Small intestine (tissue), 7 donors: ENCODE results near the gene ALPL. TPM values are rescaled to one million over a fixed set of nuclear protein-coding genes. Genes with fewer than 3 reads are reported as not detected.

Experiments used
- DNase-seq, 2 donors: peaks; one replicate each; pipeline versions ENCODE4 v3.0.0 to v3.0.0-alpha.2; 2013
- FAIRE-seq: peaks from 2 replicates; lab custom pipeline; 2012; peaks lifted over from hg19 to GRCh38; lab: Jason Lieb, UNC
- H3K27ac ChIP-seq, 3 donors: one replicate each; pipeline ENCODE4 v1.5.1; 2013; ENCODE audit warnings: low read length in 2 of 3, mild to moderate bottlenecking in 2 of 3, control low read depth in 1 of 3, inconsistent platforms in 1 of 3, low read depth in 1 of 3, moderate library complexity in 1 of 3
- H3K27me3 ChIP-seq, 3 donors: one replicate each; pipeline ENCODE4 v1.6.1; 2013; ENCODE audit warnings: low read length in 3 of 3, inconsistent platforms in 1 of 3; ENCODE audit not compliant: control insufficient read depth in 3 of 3, insufficient read depth in 3 of 3
- H3K36me3 ChIP-seq, 3 donors: one replicate each; pipeline ENCODE4 v1.6.1; 2013; ENCODE audit warnings: low read length in 3 of 3, inconsistent platforms in 1 of 3, low read depth in 1 of 3, mild to moderate bottlenecking in 1 of 3, moderate library complexity in 1 of 3; ENCODE audit not compliant: control insufficient read depth in 3 of 3, insufficient read depth in 2 of 3
- H3K4me1 ChIP-seq, 3 donors: one replicate each; pipeline ENCODE4 v1.6.1; 2013; ENCODE audit warnings: low read length in 2 of 3, inconsistent platforms in 1 of 3, low read depth in 1 of 3, mild to moderate bottlenecking in 1 of 3, moderate library complexity in 1 of 3; ENCODE audit not compliant: control insufficient read depth in 3 of 3, insufficient read depth in 2 of 3
- H3K4me3 ChIP-seq, 3 donors: one replicate each; pipeline ENCODE4 v1.5.1; 2013; ENCODE audit warnings: low read length in 3 of 3, control low read depth in 1 of 3, inconsistent platforms in 1 of 3, low read depth in 1 of 3, mild to moderate bottlenecking in 1 of 3, moderate library complexity in 1 of 3
- H3K9me3 ChIP-seq, 2 donors: one replicate each; pipeline ENCODE4 v1.6.1; 2013; ENCODE audit warnings: low read depth in 1 of 2, low read length in 1 of 2; ENCODE audit not compliant: control insufficient read depth in 2 of 2, insufficient read depth in 1 of 2
- WGBS, 3 donors: extraction: QIAGEN DNeasy Blood & Tissue Kit; methylation state at CpG; one replicate each; pipeline ENCODE4 v1.1.7; 2013; 5-methylcytosine and 5-hydroxymethylcytosine counted together
- polyA plus RNA-seq, 4 donors: library from polyadenylated mRNA; stranded (reverse) in 3 of 4; unstranded in 1 of 4; fragments of 200-250 nt in 3 of 4; fragments of 120-200 nt in 1 of 4; gene quantifications; one replicate each; pipeline versions ENCODE4 v1.2.1 to v1.2.3, GENCODE V29; 2013
- donor health status: healthy with polysubstance abuse.
- donor health status: control.
- donor health status: control.
- donor health status: Bipolar disorder and iron deficiency.
- donor health status: healthy.

The ALPL gene
- polyA plus RNA-seq, 4 donors = 0.89 to 3.0 (median 2.0) TPM

DNA sequence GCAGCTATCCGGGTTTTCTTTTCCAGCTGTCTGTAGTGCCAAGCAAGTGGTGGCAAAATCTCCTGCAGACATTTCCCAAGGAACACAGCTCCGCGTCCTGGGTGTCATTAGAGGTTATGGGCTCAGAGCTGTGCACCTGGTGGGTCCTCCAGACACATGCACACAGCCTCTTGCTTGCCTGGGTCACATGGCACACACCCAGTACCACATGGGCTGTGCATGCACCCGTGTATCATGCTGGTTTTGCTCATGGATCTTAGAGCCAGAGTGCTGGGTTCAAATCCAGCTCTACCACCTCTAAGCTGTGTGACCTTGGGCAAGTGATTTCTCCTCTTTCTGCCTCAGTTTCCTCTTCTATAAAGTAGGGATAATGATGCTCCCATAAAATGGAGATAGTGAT is 61.7 kb downstream of the ALPL start:
- DNase-seq = no peak
- H3K9me3 ChIP-seq = peaks cover 0 to 10% of the 10 kb centered on the region in 2 donors
- WGBS, 3 donors = 72 to 86% (median 74%) methylated on average over 4 of the region's 4 CpGs
- H3K4me3 ChIP-seq = no peak overlapping the region
- peaks cover 0 to 3% (median 0%) of the 10 kb centered on the region in 3 donors for H3K27me3 ChIP-seq
- H3K4me1 ChIP-seq = peaks cover 0 to 12% (median 0%) of the 10 kb centered on the region in 3 donors
- H3K36me3 ChIP-seq = no peaks in the 10 kb centered on the region
- H3K27ac ChIP-seq = no peak overlapping the region
- no peak for FAIRE-seq

DNA sequence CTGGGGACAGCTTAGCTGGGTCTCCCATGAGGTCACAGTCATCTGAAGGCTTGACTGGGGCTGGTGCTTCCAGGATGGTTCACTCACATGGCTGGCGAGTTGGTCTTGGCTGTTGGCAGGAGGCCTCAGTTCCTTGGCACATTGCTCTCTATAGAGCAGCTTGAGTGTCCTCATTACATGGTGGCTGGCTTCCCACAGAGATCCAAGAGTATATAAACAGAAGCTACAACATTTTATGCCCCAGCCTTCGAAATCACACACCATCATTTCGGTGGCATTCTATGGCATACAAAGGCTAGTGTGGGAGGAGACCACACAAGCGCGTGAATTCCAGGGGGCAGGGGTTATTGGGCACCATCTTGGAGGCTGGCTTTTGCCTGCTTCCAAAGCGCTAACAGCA is 63.0 kb downstream of the ALPL start:
- H3K27ac ChIP-seq = no peak overlapping the region
- DNase-seq = no peak
- WGBS, 3 donors = 85 to 93% (median 92%) methylated on average over 6 of the region's 6 CpGs
- H3K4me3 ChIP-seq = no peak overlapping the region
- peaks cover 0 to 10% of the 10 kb centered on the region in 2 donors for H3K9me3 ChIP-seq
- H3K27me3 ChIP-seq = peaks cover 0 to 3% (median 0%) of the 10 kb centered on the region in 3 donors
- peaks cover 0 to 12% (median 0%) of the 10 kb centered on the region in 3 donors for H3K4me1 ChIP-seq
- FAIRE-seq = no peak
- H3K36me3 ChIP-seq = no peaks in the 10 kb centered on the region

DNA sequence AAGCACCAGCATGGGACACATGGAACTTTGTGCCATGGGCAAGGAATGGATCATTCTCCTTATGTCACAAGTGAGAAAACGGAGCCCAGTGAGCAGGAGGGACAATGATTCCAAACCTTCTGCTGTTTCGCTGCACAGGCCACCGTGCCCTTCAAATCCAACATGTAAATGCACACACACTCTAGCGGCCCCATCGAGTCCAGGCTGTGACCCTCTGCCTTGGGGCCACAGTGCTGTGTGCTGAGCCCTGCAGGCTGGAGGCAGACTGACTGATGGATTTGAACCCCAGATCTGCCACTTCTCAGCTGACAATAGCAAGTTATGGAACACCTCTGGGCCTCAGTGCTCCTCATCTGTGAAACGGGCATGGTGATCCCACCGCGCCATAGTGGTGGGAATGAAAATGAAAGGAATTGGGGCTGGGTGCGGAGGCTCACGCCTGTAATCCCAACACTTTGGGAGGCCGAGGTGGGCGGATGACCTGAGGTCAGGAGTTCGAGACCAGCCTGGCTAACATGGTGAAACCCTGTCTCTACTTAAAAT is 63.6 kb downstream of the ALPL start:
- no peaks in the 10 kb centered on the region for H3K36me3 ChIP-seq
- DNase-seq (no peak), FAIRE-seq (no peak)
- WGBS, 3 donors = 88 to 89% (median 89%) methylated on average over 13 of the region's 13 CpGs
- peaks cover 0 to 10% of the 10 kb centered on the region in 2 donors for H3K9me3 ChIP-seq
- no peak overlapping the region for H3K27ac ChIP-seq
- peaks cover 0 to 3% (median 0%) of the 10 kb centered on the region in 3 donors for H3K27me3 ChIP-seq
- H3K4me1 ChIP-seq = peaks cover 0 to 12% (median 0%) of the 10 kb centered on the region in 3 donors
- no peak overlapping the region for H3K4me3 ChIP-seq

DNA sequence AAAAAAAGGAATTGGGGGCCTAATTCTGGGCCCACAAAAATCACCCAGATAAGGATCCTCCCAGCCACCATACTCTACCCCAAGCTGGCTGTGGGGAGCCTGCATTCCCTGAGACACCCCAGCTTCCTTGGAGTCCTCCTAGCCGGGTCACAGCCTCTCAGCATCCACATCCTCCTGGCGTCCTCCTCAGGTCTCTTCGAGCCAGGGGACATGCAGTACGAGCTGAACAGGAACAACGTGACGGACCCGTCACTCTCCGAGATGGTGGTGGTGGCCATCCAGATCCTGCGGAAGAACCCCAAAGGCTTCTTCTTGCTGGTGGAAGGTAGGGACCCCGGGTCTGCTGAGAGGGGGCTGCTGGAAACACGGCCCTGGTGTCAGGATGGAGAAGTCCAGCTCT is 64.3 kb downstream of the ALPL start:
- FAIRE-seq (no peak), DNase-seq (no peak)
- no peak overlapping the region for H3K4me3 ChIP-seq
- peaks cover 0 to 12% (median 0%) of the 10 kb centered on the region in 3 donors for H3K4me1 ChIP-seq
- no peaks in the 10 kb centered on the region for H3K36me3 ChIP-seq
- H3K9me3 ChIP-seq = peaks cover 0 to 10% of the 10 kb centered on the region in 2 donors
- H3K27me3 ChIP-seq = peaks cover 0 to 3% (median 0%) of the 10 kb centered on the region in 3 donors
- WGBS, 3 donors = 76 to 82% (median 77%) methylated on average over 11 of the region's 11 CpGs
- H3K27ac ChIP-seq = no peak overlapping the region

DNA sequence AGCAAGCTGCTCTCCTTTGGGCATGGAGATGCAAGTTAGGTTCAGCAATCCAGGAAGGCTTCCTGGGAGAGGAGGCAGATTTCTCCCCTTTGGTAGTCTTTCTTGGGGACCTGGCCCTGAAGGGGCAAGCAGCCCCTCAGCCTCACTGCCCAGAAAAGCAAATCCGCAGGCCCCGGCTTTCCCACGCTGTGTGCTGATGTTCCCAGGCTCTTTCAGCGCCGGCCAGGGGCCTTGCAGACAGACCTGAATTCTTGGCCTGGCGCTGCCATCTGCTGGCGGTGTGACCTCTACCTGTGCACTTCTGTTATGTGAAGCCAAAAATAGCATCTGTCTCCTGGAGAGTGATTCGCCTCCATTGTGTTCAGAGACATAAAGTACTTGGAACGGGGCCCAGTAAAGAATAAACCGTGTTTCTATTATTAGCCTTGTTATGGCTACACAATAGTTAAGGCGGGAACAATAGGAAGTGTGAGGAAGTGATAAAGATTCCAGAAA is 64.8 kb downstream of the ALPL start:
- 12 to 14% (median 14%) methylated on average over 11 of the region's 11 CpGs for WGBS, 3 donors
- H3K4me1 ChIP-seq = peaks cover 0 to 12% (median 0%) of the 10 kb centered on the region in 3 donors
- H3K4me3 ChIP-seq = no peak overlapping the region
- H3K27me3 ChIP-seq = peaks cover 0 to 3% (median 0%) of the 10 kb centered on the region in 3 donors
- peaks cover 0 to 10% of the 10 kb centered on the region in 2 donors for H3K9me3 ChIP-seq
- H3K36me3 ChIP-seq = no peaks in the 10 kb centered on the region
- DNase-seq (peak; percentile 31 to 59), FAIRE-seq (no peak)
- no peak overlapping the region for H3K27ac ChIP-seq

DNA sequence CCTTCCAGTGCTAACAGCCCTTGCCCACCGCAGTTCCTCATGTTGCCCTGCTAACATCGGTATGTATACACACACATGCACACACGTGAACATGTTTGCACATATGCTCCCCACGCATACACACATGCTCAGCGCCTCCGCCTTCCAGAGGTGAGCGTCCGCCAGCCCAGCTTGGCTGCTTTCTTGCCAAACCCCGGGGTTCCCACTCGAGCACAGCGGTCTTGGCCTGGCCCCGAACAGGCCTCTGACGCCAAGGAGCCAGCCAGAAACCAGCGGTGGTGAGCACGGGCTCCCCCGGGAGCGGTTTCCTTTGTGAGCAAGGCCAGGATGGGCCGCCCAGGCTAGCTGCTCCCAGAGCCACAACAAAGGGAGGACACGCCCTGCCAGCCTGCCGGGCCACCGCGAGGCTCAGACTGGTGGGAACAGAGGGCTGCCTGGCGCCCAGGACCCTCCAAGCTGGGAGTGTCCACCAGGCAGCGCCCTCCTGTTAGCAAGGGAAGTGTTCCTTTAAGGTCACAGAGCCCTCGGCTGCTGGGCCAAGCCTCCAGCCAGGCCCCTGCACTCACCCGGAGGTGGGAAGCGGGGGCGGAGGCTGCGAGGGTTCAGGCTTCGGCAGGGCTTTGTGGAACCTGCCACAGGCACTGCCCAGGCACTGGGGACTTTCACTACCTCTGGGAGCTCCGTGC is 65.4 kb downstream of the ALPL start:
- no peak for FAIRE-seq
- Histone ChIP-seq H3K36me3 (no peaks in the 10 kb centered on the region), H3K9me3 (peaks cover 0 to 10% of the 10 kb centered on the region in 2 donors), H3K27ac (peak overlapping the region in 2 of 3 donors; percentile 4 to 56), H3K27me3 (peaks cover 0 to 3% (median 0%) of the 10 kb centered on the region in 3 donors), H3K4me3 (no peak overlapping the region), H3K4me1 (peaks cover 0 to 9% (median 0%) of the 10 kb centered on the region in 3 donors)
- 25 to 40% (median 33%) methylated on average over 31 of the region's 31 CpGs for WGBS, 3 donors
- DNase-seq = no peak

DNA sequence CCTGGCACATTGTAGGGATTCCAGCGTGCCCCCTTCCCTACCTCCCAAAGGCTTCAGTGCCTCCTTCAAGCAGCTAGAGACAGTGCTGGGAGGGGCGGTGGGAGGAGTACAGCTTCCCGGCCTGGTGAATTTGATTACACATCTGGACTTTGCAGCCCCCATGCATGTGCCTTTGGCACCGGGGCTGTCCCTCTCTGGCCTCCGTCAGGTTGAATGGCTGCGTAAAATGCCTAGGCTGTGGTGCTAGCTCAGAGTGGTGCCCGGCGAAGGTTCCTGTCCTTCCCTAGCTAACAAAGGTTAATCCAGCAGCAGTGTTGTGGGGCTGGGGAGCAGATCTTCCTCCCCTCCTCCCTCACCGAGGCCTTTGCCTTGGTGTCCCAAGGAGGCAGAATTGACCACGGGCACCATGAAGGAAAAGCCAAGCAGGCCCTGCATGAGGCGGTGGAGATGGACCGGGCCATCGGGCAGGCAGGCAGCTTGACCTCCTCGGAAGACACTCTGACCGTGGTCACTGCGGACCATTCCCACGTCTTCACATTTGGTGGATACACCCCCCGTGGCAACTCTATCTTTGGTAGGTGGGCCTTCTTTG is 66.2 kb downstream of the ALPL start:
- H3K9me3 ChIP-seq = peaks cover 0 to 15% of the 10 kb centered on the region in 2 donors
- DNase-seq = no peak
- H3K4me1 ChIP-seq = peaks cover 0 to 6% (median 0%) of the 10 kb centered on the region in 3 donors
- no peak overlapping the region for H3K4me3 ChIP-seq
- H3K27me3 ChIP-seq = peaks cover 0 to 3% (median 0%) of the 10 kb centered on the region in 3 donors
- H3K36me3 ChIP-seq = no peaks in the 10 kb centered on the region
- 82 to 90% (median 87%) methylated on average over 18 of the region's 18 CpGs for WGBS, 3 donors
- H3K27ac ChIP-seq = no peak overlapping the region
- FAIRE-seq = no peak

DNA sequence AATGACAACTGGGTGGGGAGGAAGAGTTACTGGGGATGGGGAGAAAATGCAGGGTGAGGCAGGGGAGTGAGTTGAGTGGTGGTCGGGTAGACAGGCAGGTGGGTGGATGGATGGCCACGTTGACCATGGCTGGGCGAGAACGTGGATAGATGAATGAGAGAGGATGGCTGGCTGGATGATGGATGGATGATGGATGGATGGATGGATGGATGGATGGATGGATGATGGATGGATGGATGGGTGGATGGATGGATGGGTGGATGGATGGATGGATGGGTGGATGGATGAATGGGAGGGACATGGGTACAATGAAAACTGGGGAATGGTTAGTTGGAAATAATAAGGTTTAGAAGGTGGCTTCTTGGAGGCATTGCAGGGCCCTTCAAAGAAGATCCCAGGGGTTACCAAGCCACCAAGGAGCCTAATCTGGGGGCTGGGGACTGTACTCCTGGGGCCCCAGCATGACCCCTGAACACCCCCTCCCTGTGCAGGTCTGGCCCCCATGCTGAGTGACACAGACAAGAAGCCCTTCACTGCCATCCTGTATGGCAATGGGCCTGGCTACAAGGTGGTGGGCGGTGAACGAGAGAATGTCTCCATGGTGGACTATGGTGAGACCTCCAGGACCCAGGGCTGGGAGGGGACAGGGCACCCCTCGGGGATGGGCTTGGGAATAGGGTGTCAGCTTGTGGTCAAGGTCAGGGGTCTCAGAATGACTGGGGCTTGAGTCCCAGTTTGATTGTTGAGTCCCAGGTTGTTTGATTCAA is 67.0 kb downstream of the ALPL start:
- Histone ChIP-seq H3K4me3 (no peak overlapping the region), H3K9me3 (peaks cover 0 to 15% of the 10 kb centered on the region in 2 donors), H3K36me3 (no peaks in the 10 kb centered on the region), H3K4me1 (peaks cover 0 to 6% (median 0%) of the 10 kb centered on the region in 3 donors), H3K27me3 (peaks cover 0 to 3% (median 0%) of the 10 kb centered on the region in 3 donors), H3K27ac (no peak overlapping the region)
- WGBS, 3 donors = 79 to 92% (median 88%) methylated on average over 7 of the region's 7 CpGs
- FAIRE-seq (no peak), DNase-seq (no peak)
